Measurements from ENCODE around the gene NPAT.

GRCh38 chr11:108220721-108221336 lies 1.6 kb downstream of the NPAT start:
- TF ChIP-seq, protein P1, sequence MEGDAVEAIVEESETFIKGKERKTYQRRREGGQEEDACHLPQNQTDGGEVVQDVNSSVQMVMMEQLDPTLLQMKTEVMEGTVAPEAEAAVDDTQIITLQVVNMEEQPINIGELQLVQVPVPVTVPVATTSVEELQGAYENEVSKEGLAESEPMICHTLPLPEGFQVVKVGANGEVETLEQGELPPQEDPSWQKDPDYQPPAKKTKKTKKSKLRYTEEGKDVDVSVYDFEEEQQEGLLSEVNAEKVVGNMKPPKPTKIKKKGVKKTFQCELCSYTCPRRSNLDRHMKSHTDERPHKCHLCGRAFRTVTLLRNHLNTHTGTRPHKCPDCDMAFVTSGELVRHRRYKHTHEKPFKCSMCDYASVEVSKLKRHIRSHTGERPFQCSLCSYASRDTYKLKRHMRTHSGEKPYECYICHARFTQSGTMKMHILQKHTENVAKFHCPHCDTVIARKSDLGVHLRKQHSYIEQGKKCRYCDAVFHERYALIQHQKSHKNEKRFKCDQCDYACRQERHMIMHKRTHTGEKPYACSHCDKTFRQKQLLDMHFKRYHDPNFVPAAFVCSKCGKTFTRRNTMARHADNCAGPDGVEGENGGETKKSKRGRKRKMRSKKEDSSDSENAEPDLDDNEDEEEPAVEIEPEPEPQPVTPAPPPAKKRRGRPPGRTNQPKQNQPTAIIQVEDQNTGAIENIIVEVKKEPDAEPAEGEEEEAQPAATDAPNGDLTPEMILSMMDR (IDR thresholded peaks at IDR 0.05): no peak
- TF ChIP-seq POLR2AphosphoS5 (IDR thresholded peaks at IDR 0.05; ENCODE audit: low read depth, low read length) (no peak), SIN3A (IDR thresholded peaks at IDR 0.05; ENCODE audit: borderline replicate concordance, insufficient read depth, low read depth, low read length) (no peak)

Measured in Panc1 (cell line).